ENCODE data around the gene CAMTA1. TPM values are rescaled to one million over a fixed set of nuclear protein-coding genes. Genes with fewer than 3 reads are reported as not detected.

Gene CAMTA1
- total and polyA plus RNA-seq, 8 donors = 42.8 to 213 (median 118) TPM

GRCh38 chr1:7760245-7760644 lies 975.0 kb downstream of the CAMTA1 start:
- TF ChIP-seq POLR2AphosphoS5 (IDR thresholded peaks at IDR 0.05) = no peak
- no peak for TF ChIP-seq EP300 (IDR thresholded peaks at IDR 0.05)
- no peak for TF ChIP-seq CTCF (IDR thresholded peaks at IDR 0.05)
- TF ChIP-seq POLR2A (IDR thresholded peaks at IDR 0.05) = no peak
- H3K9me3 ChIP-seq = no peaks in the 10 kb centered on the region
- H3K27ac ChIP-seq = peak overlapping the region in 3 of 5 donors; percentile 7 to 49 (median 15)
- H3K4me3 ChIP-seq = no peak overlapping the region
- peaks cover 0 to 12% (median 4%) of the 10 kb centered on the region in 4 donors for H3K4me1 ChIP-seq
- intact Hi-C loops (cut with DNase I; ENCODE audit: low total_unique reads) = no loop called here
- H3K27me3 ChIP-seq = no peaks in the 10 kb centered on the region
- no peak for DNase-seq
- WGBS, 5 donors = 29 to 70% (median 40%) methylated on average over 6 of the region's 6 CpGs
- H3K36me3 ChIP-seq = no peaks in the 10 kb centered on the region

- WGBS, 5 donors = 30 to 64% (median 38%) methylated on average over 3 of the region's 3 CpGs
- intact Hi-C loops (cut with DNase I; ENCODE audit: low total_unique reads) = no loop called here
- TF ChIP-seq EP300 (IDR thresholded peaks at IDR 0.05) = no peak
- no peak for TF ChIP-seq CTCF (IDR thresholded peaks at IDR 0.05)
- TF ChIP-seq POLR2A (IDR thresholded peaks at IDR 0.05) = no peak
- TF ChIP-seq POLR2AphosphoS5 (IDR thresholded peaks at IDR 0.05) = no peak
- no peaks in the 10 kb centered on the region for H3K9me3 ChIP-seq
- H3K27ac ChIP-seq = peak overlapping the region in 3 of 5 donors; percentile 7 to 74 (median 15)
- no peaks in the 10 kb centered on the region for H3K27me3 ChIP-seq
- H3K4me1 ChIP-seq = peaks cover 0 to 12% (median 4%) of the 10 kb centered on the region in 4 donors
- peak in 1 of 2 donors; percentile 40 for DNase-seq
- H3K4me3 ChIP-seq = no peak overlapping the region
- H3K36me3 ChIP-seq = no peaks in the 10 kb centered on the region
These were observed 975.8 kb downstream of the CAMTA1 start for GRCh38 chr1:7761103-7761502.

GRCh38 chr1:7767176-7767575 lies 981.9 kb downstream of the CAMTA1 start:
- H3K9me3 ChIP-seq = no peaks in the 10 kb centered on the region
- 26 to 52% (median 37%) methylated on average over 4 of the region's 4 CpGs for WGBS, 5 donors
- no peaks in the 10 kb centered on the region for H3K27me3 ChIP-seq
- no peak for DNase-seq
- no peak overlapping the region for H3K4me3 ChIP-seq
- intact Hi-C loops (cut with DNase I; ENCODE audit: low total_unique reads) = no loop called here
- H3K27ac ChIP-seq = peak overlapping the region in 3 of 5 donors; percentile 29 to 56 (median 41)
- TF ChIP-seq POLR2AphosphoS5 (IDR thresholded peaks at IDR 0.05) = no peak
- no peak for TF ChIP-seq EP300 (IDR thresholded peaks at IDR 0.05)
- H3K36me3 ChIP-seq = no peaks in the 10 kb centered on the region
- peaks cover 4 to 28% (median 13%) of the 10 kb centered on the region in 4 donors for H3K4me1 ChIP-seq

- peaks cover 0 to 10% (median 8%) of the 10 kb centered on the region in 4 donors for H3K36me3 ChIP-seq
- no peak overlapping the region for H3K27ac ChIP-seq
- H3K4me1 ChIP-seq = peaks cover 12 to 42% (median 26%) of the 10 kb centered on the region in 4 donors
- no peak overlapping the region for H3K4me3 ChIP-seq
- intact Hi-C loops (cut with DNase I; ENCODE audit: low total_unique reads) = no loop called here
- TF ChIP-seq EP300 (IDR thresholded peaks at IDR 0.05) = no peak
- TF ChIP-seq CTCF (IDR thresholded peaks at IDR 0.05) = no peak
- TF ChIP-seq POLR2A (IDR thresholded peaks at IDR 0.05) = no peak
- WGBS, 5 donors = 48 to 60% (median 56%) methylated on average over 2 of the region's 2 CpGs
- no peak for DNase-seq
- no peaks in the 10 kb centered on the region for H3K27me3 ChIP-seq
- no peaks in the 10 kb centered on the region for H3K9me3 ChIP-seq
These were observed 983.3 kb downstream of the CAMTA1 start for GRCh38 chr1:7768583-7768982.

GRCh38 chr1:7769673-7770412 lies 984.6 kb downstream of the CAMTA1 start:
- intact Hi-C loops (cut with DNase I; ENCODE audit: low total_unique reads) = no loop called here
- no peak for TF ChIP-seq POLR2AphosphoS5 (IDR thresholded peaks at IDR 0.05)
- no peak for TF ChIP-seq CTCF (IDR thresholded peaks at IDR 0.05)
- no peak for TF ChIP-seq POLR2A (IDR thresholded peaks at IDR 0.05)
- no peak for TF ChIP-seq EP300 (IDR thresholded peaks at IDR 0.05)
- Histone ChIP-seq H3K4me3 (no peak overlapping the region), H3K27me3 (no peaks in the 10 kb centered on the region), H3K36me3 (peaks cover 0 to 21% (median 18%) of the 10 kb centered on the region in 4 donors), H3K27ac (peak overlapping the region in 3 of 5 donors; percentile 95 to 98 (median 98)), H3K9me3 (no peaks in the 10 kb centered on the region), H3K4me1 (peaks cover 12 to 48% (median 29%) of the 10 kb centered on the region in 4 donors)
- whole genome bisulfite sequencing, 5 donors = 90 to 93% (median 92%) methylated on average over 12 of the region's 12 CpGs
- DNase-seq = no peak

Measured in stomach (tissue), 9 donors.